ENCODE measurements around the gene OSBPL2.

The OSBPL2 gene

DNA sequence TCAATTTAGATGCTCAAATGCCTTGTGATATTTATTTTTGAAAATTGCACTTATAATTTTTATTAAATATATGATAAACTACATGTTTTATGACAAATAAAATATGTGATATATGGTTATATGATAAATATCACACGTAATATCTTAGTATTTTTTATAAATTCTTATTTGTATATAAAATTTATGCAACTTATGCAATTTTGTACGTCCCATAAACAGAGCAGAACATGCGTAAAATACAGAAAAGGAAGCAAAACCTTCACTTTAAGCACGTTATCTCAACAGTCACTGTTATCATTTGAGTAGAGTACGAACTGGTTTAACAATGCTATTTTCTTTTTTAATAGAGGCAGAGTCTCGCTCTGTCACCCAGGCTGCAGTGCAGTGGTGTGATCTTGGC is 48.8 kb downstream of the OSBPL2 start:
- no peak for DNase-seq

DNA sequence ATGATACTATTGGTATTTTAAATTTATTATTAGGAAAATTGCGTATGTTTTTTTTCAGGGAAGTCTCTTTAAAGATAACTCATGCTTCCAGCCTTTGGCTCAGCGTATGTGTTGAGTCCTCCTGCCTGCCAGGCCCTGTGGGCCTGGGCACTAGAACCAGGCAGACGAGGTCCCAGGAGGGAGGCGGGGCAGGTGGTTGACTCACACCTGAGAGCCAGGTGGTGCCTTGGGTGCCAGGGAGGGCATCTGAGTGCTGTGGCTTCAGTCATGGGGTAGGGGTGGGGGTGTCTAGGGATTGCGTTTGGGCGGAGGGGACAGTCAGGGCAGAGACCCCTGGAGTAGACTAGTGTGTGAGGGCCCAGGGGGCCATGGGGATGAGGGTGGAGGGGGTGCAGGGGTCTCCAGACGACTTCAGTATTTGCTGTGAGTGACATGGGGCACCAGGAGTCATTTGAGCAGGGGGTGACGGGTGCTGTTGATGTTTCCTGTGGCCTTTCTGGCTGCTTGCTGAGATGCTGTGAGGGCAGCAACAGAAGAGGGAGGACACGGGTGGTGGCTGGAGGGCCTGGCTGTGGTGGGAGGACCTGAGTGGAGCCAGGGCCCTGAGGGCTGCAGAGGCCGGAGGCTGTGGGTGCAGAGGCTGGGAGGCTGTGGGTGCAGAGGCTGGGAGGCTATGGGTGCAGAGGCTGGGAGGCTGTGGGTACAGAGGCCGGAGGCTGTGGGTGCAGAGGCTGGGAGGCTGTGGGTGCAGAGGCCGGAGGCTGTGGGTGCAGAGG is 49.6 kb downstream of the OSBPL2 start:
- DNase-seq, result no peak

- no peak for DNase-seq
Observed at GRCh38 chr20:62288535-62289105, 50.3 kb downstream of the OSBPL2 start.

- DNase-seq, result no peak
Observed at GRCh38 chr20:62289131-62289530, 50.8 kb downstream of the OSBPL2 start.

DNA sequence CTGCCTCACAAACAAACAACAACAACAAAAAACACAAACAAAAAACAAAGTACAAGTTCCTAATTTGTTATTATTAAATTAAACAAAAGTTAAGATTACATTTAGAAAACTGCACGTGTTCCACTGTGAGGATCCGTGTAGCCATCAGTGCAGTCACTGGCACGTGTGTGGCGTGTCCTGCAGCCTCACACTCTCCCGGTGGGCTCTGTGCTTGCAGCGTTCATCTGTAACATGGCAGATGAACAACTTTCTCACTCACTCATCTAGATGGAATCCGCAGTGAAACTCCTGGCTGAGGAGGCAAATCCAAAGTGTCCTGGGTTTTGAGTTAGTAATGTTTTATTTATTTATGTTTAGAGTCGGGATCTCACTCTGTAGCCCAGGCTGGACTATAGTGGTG is 51.6 kb downstream of the OSBPL2 start:
- no peak for DNase-seq

DNA sequence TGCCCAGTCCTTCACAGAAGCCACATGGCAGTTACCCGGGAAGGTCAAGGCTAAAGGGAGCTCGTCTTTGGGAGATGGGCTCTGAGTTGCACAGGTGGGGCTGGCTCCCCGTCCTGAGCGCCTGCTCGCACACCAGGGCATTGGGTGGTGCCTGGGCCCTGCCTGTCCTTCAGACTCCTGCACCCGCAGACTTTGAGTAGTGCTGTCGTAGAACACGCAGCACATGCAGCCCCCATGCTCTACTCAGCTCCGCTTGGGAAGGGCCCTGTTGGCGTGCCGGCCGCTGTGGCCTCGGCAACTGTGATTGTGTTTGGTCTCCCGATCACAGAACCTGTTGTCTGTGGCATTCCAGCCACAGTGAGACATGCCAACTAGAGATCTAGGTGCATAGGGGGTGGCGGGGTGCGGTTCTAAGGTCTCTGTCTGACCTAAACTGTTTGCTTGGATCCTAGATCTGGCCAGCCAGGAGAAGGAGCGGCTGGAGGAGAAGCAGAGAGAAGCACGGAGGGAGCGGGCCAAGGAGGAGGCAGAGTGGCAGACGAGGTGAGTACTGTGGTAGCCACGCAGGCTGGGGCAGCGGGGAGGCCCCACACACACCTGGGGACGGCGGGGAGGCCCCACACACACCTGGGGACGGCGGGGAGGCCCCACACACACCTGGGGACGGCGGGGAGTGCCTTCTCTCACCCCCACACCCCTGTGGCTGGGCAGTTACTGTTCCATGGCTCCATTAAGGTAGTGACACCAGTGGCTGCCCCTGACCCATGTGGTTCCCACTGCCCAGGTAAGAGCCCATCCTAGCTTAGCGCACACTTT is 53.1 kb downstream of the OSBPL2 start:
- DNase-seq, result no peak

GRCh38 chr20:62292108-62292507 is 53.8 kb downstream of the OSBPL2 start:
- DNase-seq, result no peak

DNA sequence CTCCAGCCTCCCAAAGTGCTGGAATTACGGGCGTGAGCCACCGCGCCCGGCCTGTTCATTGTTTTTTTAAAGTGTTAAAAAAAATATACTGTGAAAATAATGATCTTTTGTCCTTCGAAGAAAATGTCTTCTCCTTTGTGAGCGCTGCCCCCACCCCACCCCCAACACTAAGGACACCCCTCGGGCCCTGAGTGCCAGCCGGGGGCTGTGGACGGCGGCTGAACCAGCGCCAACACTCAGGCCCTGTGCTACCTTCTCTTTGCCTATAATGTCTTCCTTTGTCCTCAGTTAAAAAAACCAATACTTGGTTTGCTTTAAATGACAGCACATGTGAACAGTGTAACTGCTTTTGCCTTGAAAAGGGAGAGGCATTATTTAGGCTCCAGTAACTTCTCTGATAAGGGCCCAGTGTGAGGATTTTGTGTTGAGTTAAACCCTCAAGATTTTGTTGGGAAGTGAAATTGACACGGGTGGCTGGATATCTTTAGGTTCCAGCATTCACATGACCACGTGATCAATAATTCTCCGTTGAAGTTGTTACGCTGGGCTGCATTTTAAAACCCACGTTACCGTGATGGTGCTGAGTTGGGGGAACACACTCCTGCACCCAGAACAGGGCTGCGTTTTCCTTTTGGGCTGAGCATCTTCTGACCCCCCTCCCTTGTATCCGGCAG is 54.9 kb downstream of the OSBPL2 start:
- DNase-seq, result no peak

GRCh38 chr20:62293946-62294345 is 55.6 kb downstream of the OSBPL2 start:
- DNase-seq, result no peak

- DNase-seq, result no peak
Observed at GRCh38 chr20:62294516-62294915, 56.2 kb downstream of the OSBPL2 start.

DNA sequence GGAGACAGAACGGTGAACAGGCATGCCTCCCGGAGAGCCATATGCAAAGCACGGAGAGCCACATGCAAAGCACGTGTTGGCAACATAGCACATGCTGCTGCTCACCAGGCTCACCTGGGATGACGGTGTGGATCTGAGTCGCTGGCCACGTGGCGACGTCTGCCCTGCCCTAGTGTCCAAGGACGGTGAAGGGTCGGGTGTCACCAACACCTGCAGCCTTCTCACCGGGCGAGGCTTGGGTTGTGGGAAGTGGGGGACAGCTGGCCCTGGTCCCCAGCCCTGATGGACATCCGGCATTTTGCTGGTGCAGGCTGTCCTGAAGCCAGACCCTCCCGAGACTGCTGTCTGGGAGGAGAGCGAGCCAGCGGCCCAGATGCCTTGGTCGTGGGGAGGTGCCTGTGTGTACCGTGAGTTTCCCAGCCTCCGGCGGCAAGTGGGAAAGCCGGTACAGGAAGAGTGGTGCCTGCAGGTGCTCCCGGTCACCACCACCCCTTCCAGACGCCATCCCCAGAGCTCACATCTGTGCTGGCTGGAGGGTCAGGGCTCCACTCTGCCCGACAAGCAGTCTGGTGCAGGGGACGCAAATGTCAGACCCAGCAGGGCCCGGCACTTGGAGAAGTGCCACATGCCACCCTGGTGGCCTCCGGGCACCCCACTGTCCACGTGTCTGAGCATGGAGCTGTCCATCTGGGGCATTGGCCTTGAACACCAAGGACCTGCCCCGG is 58.6 kb downstream of the OSBPL2 start:
- DNase-seq, result no peak

GRCh38 chr20:62297449-62298227 is 59.3 kb downstream of the OSBPL2 start:
- no peak for DNase-seq

DNA sequence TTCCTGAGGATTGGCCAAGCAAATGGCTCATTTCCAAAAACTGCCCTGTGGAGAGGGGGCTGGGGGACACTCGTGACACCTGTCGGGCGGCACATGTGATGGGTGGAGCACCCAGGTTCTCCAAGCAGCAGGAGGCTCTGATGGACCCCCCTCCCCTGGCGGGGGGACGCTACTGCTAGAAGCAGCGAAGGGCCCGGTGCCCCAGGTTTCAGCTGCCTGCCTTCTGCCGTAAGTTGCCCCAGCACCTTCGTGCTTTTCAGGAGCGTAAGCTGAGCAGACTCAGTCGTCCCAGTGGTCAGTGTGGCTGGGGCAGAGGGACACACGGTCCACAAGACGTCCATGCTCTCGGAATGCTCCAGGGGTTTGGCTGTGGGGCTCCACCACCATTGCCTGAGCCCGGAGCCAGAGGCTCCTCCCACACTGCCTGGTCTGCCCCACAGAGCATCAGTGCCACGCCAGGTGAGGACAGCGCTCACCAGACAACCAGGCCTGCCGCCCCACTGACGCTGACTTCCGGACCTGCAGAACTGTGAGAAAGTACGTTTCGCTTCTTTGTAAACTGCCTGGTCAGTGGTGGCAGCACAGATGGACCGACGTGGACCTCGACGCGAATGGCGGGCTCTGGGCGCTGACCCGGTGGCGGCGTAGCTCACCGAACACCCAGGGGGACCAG is 60.4 kb downstream of the OSBPL2 start:
- DNase-seq, result no peak

DNA sequence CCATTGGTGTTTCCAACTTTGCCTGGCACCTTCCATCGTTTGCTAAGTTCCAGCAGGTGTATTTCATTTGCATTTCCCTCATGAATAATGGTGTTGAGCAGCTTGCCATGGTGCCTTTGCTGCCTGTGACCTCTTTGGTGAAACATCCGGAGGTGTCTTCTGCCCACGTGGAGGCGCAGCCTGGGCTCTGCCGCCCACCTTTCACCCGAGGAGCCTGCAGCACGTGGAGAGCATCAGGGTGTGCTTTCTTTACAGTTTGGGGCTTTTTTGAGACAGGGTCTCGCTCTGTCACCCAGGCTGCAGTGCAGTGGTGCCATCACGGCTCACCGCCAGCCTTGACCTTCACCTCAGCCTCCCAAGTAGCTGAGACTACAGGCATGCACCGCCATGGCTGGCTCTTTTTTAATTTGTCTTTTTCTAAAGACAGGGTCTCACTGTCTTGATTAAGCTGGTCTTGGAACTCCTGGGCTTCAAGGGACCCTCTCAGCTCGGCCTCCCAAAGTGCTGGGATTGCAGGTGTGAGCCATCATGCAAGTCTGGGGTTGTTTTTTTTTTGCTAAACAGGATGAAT is 61.4 kb downstream of the OSBPL2 start:
- DNase-seq, result no peak

DNA sequence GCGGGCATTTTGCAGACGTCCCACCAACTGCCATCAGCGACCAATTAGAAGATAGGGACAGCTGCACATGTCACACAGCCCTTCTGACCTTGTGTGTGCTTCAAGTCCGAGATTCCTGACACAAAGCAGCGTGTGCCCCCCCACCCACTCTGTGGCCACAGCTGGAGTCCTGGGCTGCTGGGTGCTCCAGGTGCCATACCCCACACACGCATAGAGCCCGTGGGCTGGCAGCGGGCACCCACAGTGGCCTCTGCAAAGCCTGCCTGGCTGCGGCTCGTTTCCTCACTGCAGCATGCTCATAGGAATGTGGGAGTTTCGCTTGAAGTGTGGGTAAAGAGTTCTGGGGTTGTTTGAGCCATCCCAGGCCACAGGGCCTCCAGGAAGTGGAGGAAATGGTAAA is 62.0 kb downstream of the OSBPL2 start:
- DNase-seq, result no peak

DNA sequence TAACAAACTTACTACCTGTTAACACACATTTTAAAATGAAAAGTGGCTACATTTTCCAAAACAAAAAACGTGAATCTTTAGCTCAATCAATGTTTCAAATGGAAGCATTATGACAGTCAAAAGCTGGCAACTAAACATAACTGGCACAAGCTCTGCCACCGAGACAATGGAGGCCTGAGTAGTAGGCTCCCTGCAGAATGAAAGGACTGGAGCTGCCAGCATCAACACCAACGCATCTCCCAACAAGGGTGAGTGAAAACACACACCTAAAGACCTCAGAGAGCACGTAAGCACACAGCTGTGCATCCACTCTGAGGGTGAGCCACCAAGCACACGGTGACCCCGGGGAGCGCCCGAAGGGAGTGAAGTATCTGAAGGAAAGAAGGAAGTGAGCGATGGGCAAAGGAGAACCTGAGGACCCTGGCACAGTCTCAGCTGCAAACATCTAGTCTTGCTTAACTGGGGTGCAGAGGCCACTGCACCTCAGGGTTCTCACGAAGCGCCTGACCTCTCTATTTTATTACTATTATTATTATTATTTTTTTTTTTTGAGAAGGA is 62.9 kb downstream of the OSBPL2 start:
- DNase-seq, result no peak

GRCh38 chr20:62301773-62302340 is 63.5 kb downstream of the OSBPL2 start:
- peak; percentile 99 for DNase-seq

DNA sequence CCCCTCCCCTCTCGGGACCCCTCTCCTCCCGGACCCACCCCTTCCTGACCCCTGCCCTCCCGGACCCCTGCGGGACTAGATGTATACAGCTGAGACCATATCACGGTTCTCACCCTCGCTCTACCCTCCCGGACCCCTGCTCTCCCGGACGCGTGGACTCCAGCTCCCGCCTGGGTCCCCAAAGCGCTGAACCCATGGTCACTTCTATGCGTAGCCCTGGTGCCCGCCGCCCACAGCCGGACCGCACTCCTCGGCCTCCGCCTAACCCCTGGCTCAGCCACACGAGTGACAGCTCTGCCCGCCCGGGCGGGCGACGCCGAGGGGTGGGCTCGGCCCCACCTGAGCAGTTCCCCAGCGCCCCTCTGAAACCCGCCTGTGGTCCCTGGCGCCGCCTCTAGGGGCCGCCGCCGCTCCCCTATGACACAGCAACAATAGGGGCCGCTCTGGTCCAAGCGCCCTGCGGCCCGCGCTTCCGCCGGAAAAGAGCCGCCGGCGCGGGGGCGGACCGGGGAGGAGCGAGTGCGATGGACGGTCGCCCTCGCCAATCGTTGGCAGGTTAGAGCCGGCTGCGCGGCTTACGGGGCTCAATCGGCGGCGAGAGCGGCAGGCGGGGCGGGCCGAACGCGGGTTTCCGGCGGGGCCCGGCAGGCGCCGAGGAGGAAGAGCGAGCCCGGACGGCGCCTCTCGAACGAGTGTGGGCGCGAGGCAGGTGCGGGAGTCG is 64.2 kb downstream of the OSBPL2 start, which contains the start of gene ADRM1:
Gene ADRM1 (plus strand): TSS at position 657 of the 721 bp plus-strand sequence. CDS start 572 bp downstream, outside the sequence.
- peak; percentile 97 for DNase-seq

DNA sequence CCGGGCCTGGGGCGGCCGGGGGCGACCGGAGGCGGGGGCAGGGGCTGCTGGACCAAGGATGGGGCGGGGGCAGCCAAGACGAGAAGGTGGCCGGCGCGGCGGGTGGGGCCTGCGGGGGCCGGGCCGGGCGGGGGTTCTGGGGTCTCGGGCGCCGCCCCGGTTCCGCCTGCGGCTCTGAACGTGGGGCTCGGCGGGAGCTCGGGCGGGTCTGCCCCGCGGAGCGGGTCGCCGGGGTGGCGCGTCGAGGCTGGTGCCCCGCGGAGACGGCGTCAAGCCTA is 64.7 kb downstream of the OSBPL2 start:
- DNase-seq, result no peak
